Endometrial microvascular endothelial cells (primary cell): Measurements from ENCODE around the gene SEPTIN8. TPM values are rescaled to one million over a fixed set of nuclear protein-coding genes. Genes with fewer than 3 reads are reported as not detected.

Experiments used
- in situ Hi-C: cut with HindIII; loops from 2 replicates; pipeline ENCODE4 v1.10.0; 2017; ENCODE audit warnings: low sequenced_read_pairs, low pct_unique_long_range_greater_than_20kb; ENCODE audit errors: inconsistent ontology term
- total RNA-seq: library from RNA; depleted of rRNA; stranded (reverse); fragments of >200 nt; gene quantifications from one replicate; pipeline ENCODE4 v1.2.3, GENCODE V29; 2015; ENCODE audit errors: inconsistent ontology term

SEPTIN8 gene
- total RNA-seq, 1 donor from 2014 or later: 61.0 TPM

GRCh38 chr5:132771503-132771998 lies 5.5 kb downstream of the SEPTIN8 start:
- in situ Hi-C loops: no loop called here

GRCh38 chr5:132770476-132771159 lies 6.4 kb downstream of the SEPTIN8 start:
- in situ Hi-C loops: no loop called here

- in situ Hi-C loops: no loop called here
These were observed 8.6 kb downstream of the SEPTIN8 start for GRCh38 chr5:132768485-132768868.

GRCh38 chr5:132767150-132767549 lies 9.9 kb downstream of the SEPTIN8 start:
- in situ Hi-C loops: no loop called here

- in situ Hi-C loops: no loop called here
These were observed 10.3 kb downstream of the SEPTIN8 start for GRCh38 chr5:132766806-132767055.

- in situ Hi-C loops: no loop called here
These were observed 10.8 kb downstream of the SEPTIN8 start for GRCh38 chr5:132766020-132766805.

DNA sequence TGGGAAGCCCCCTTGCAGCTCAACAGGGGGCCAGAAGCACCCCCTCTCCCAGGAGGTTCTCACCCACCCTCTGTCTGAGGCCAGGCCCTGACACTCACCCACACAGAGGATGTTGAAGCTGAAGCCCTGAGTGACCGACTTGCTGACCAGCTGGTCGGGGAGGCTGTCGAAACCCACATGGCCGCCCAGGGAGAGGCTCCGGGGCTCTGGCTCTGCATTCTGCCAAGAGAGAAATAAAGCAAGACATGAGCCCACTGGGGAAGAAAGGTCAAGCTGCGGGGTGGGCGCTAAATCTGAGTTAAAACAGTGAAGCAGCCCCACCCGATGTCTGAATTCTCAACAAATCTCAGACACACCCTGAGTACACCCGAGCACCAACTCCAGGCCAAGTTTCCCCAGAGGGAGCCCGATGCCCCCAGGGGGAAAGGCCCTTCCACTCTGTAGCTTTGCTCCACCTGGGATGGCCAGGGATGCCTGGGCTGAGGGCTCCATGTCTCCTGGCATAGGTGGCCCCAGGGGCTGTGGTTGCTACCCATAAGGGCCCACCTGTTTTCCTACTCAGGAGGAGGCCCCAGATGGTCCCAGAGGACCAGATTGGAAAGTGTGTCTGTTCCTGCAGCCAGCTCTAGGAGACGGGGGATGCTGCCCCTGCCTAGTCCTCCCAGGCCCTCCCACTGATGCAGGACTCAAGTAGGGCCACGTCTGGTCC lies 11.6 kb downstream of the SEPTIN8 start:
- in situ Hi-C loops: no loop called here

DNA sequence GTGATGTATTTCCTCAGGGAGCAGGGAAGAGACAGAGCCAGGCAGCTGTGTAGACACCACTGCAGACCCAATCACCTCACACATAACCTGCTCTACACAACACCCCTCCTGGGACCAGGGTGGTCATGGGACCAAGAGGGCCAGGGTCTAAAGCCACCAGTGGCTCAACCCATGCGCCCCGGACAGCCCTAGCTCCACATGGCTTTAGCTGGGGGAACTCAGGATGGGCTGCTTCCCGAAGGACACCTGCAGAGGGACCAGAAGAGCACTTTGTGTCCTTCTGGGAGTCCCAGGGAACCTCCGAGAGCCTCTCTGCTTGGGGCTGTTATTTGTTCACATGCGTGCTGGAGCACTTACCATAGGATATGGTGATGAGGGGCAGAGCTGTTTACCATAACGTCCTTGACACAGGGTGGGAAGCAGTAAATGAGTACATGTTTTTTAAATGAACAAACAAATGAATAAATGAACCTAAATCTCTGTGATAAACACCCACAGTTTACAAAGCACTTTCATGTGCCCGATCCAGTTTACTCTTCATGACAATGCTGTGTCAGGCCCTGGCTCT lies 12.3 kb downstream of the SEPTIN8 start:
- in situ Hi-C loops: no loop called here

GRCh38 chr5:132764051-132764450 lies 13.0 kb downstream of the SEPTIN8 start:
- in situ Hi-C loops: no loop called here

DNA sequence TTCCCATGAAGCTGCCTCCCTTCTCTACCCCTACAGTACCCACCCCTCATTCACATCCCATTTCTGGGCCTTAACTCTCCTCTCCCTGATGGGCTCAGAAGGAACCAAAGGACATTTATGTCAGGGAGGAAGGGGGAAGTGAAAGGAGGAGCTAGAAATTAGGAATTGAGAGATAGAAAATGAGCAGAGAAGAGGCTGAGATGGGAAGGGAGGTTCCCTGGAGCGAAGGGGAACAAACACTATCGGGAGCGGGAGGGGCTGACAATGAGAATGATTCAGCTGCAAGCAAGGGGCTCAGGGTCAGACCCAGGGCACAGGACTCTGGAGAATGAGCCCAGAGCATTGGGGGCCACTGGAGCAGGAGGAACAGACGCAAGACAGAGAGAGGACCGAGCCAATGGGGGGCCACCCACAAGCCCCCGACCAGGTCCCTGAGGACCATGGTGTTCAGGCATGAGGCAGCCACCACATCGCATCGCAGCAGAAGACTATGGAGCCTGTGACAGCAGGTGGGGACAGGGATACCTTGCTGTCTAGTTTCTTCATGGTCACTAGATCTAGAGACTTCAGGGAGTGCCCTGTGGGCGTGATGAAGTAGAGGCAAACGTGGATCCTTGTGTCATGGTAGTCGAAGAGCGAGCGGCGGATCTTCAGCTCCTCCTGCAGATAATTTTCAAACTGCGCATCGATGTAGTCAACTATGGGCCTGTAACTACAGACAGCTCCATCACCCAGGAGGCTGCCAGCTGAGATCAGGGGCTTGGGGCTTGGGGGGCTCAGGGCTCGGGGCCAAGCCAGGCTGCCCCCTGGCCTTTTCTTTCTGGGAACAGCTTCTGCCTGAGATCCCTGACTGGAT lies 13.6 kb downstream of the SEPTIN8 start:
- in situ Hi-C loops: no loop called here

- in situ Hi-C loops: no loop called here
These were observed 14.6 kb downstream of the SEPTIN8 start for GRCh38 chr5:132762246-132763000.

DNA sequence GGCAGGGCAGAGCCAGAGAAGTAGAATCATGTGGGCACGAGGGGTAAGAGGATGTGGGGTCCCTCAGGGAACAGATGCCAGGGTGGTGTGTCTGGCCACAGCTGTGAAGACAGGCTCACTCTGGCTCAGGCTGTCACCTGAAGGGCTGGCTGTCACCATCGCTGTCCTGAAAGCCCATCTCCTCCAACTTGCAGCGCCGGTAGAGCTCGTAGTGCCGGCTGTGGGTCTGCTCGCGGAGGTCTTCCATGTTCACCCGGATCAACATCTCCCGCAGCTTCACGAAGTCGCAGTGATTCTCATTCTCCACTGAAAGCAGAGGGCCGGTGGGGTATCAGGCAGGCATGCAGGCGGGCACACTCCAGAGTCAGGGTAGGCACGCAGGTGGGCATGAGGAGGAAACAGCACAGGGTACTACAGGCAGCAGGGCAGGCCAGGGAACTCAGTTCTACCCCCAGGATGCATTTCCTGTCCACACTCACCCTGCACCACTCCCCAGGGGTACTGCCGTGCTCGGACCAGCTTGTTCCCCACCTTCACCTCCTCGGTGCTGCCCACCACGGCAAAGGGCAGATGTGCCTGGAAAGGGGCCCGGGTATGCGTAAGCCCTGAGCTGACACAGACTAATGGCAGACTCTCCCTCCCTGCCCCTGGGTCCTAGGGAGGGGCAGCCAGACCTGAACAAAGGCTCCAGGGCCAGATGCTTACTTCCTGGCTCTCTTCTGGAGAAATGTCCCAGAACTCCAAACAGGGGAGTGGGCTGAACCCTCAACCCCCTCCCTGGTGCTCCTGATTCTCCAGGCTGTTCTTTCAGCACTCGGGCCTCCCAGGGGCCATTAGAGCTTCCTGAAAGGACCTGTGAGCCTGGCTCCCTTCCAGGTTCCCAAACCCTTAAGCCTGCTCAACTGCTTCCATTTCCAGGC lies 15.5 kb downstream of the SEPTIN8 start:
- in situ Hi-C loops: no loop called here

- in situ Hi-C loops: no loop called here
These were observed 16.3 kb downstream of the SEPTIN8 start for GRCh38 chr5:132760601-132761317.

DNA sequence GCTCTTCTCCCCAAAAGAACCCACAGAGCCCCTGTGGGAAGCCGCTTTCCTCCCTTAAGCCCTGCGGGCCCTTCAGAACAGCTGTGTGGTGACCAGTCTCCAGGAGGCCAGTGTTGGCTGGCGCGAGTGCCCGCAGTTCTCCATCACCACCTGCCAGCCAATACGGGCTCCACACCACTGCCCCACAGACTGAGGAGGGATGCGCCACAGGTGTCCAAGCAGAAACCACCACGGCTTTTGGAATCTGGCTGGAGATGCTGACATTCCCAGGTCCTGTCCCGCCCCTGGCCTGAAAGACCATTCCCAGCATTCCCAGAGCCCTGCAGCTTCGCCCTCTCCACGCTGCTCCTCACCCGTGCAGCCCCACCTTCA lies 17.0 kb downstream of the SEPTIN8 start:
- in situ Hi-C loops: no loop called here

DNA sequence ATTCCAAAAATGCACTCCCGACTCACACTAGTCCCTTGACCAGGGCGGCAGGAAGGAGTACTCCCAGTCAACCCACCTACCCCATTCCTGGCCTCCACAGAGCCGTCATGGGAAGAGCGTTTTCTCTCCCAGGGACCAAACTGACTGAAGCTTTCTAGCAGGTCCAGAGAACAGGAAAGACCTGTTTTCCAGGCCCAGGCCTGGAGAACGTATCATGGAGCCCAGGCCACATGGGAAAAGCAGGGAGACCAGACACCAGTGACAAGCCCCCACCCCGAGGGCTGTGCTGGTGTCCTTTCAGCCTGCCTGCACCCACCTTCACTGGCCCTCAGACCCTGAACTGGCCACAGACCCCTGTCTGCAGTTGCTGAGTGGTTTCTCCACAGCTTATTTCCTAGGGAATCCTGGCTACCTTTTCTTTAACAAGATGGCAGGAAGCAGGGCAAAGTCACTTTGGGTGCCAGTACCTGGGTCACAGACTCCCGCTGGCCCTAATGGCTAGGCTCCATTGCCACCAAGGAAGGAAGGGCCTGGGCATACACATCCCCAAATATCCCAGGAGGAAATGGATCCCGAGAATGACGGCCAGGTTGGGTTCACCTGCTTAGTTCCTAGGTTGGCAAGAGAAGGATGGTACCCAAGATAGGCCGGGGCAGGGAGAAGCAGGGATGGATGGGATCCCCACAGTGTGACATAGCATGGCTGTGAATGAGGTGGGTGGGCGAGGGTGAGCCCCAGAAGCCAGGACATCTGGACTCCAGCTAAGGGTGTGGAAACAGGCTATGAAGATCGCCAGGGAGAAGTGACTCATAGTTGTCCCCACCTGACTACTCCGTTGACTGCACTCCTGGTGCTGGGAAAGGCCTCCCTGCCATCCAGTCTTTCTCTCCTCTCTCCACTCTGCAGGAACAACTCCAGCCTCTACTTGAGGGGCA lies 17.7 kb downstream of the SEPTIN8 start:
- in situ Hi-C loops: no loop called here

DNA sequence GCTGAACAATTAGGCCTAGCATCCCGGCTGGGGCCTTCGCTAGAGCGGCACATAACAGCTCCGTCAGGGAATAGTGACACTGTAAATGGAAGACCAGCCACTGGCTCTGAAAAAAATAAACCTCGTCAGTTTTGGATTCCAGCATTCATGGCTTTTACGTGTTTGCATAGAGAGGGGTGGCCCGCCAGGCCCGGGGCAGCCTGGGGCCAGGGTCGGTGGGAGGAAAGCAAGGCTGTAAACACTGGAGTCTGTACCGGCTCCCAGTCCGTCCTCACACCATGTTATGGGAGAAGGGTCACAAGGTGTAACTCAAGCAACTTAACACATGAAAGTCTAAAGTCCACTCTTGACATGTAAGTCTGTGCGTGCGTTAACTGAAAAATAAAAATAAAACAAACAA lies 18.6 kb downstream of the SEPTIN8 start:
- in situ Hi-C loops: no loop called here
